DMS53 treated with DMSO at 0.1 percent for 48 hours (cell line): Measurements from ENCODE around the gene LPIN3.
"Not testable (repeated sequence)": the region's sequence is repeated elsewhere in the genome, so short reads cannot be mapped to it uniquely, and the experiment has no call there.

Experiments used
- DNase-seq: peaks from one replicate; lab custom pipeline; 2025; ENCODE audit not compliant: unreplicated experiment; lab: John Stamatoyannopoulos, UW

The LPIN3 gene, protein sequence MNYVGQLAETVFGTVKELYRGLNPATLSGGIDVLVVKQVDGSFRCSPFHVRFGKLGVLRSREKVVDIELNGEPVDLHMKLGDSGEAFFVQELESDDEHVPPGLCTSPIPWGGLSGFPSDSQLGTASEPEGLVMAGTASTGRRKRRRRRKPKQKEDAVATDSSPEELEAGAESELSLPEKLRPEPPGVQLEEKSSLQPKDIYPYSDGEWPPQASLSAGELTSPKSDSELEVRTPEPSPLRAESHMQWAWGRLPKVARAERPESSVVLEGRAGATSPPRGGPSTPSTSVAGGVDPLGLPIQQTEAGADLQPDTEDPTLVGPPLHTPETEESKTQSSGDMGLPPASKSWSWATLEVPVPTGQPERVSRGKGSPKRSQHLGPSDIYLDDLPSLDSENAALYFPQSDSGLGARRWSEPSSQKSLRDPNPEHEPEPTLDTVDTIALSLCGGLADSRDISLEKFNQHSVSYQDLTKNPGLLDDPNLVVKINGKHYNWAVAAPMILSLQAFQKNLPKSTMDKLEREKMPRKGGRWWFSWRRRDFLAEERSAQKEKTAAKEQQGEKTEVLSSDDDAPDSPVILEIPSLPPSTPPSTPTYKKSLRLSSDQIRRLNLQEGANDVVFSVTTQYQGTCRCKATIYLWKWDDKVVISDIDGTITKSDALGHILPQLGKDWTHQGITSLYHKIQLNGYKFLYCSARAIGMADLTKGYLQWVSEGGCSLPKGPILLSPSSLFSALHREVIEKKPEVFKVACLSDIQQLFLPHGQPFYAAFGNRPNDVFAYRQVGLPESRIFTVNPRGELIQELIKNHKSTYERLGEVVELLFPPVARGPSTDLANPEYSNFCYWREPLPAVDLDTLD

DNA sequence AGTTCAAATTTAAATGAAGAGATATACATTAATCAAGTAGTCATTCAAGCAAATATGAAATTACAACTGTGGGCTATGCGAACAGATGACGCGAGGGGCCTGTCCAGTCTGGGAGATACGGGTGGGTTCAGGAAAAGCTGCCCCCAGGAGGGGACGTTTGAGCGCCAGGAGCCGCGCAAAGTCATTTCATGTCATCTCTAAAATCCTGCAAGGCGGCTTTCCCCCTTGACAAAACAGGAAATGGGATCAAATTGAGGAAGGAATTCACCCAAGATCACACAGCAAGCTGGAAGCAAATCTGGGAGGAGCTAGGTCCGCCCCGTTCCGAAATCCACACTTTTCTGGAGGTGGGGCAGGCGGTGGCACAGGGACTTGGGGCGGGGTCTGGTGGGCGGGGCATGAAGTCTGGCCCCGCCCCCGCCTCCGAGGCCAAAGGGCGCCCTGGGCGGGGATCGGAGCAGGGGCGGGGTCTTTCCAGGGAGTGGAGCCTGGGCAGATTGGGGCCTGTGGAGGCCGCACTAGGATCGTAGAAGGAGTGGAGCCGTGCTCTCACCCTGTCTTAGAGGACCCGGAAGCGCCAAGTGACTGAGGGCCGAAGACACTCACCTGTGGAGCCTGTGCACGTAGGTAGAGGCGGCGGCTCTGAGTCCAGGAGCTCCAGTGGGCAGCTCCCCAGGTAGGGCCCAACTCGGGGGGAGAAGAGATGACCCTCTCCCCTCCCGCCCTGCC lies at the start of gene LPIN3:
Gene LPIN3 (plus strand): TSS at position 495 of the 729 bp plus-strand sequence. CDS start 4,983 bp downstream, outside the sequence.
- DNase-seq = peak; percentile 86

DNA sequence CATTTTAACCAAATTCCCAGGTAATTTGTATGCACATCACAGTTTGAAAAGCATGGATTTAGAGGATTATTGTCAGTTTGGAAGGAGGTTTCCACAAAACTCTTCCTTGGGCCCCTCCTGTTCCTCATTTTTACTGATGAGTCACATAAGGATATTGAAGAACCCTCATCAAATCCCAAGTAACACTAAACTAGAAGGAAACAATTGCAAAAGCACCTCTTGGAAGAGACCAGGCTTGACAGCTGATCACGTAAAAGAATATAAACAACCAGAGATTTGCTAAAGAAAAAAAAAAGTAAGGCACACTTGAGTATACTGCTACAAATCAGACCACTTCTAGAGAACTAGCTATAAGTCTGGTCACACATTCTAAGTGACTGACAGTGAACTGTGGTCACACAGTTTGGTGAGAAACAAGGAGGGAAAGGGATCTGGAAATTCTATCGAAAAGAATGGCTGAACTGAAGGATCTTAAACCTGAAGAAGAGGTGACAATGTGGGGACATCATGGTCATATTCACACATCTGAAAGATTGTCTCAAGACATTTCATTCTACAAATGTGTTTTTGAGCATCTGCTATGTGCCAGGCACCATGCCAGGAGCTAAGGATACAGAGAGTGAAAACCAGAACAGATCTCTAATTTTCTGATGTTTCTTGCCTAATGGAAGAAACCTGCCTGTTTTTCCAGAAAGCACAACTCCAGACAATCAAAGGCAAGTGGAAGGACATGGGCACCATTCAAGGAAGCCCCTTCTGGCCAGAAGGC lies 47.2 kb upstream of the LPIN3 start:
- no peak for DNase-seq

DNA sequence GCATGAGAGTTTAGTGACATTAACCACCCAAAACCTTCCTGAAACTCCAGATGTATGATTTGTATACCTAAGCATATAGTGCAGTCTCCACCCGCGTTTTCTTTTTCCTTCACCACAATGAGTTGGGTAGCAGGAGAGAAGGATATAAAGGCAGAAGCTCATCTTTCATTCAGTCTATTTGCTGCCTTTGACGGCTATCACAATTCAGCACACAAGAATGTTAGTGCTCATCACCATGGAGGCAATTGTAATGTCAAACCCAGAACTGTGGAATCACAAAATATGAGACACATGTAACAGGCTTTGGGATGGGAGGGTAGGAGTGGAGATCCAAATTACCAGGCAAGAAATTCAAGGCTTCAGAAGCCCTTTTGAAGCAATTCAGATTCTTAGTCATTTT lies 40.7 kb upstream of the LPIN3 start:
- DNase-seq = no peak

DNA sequence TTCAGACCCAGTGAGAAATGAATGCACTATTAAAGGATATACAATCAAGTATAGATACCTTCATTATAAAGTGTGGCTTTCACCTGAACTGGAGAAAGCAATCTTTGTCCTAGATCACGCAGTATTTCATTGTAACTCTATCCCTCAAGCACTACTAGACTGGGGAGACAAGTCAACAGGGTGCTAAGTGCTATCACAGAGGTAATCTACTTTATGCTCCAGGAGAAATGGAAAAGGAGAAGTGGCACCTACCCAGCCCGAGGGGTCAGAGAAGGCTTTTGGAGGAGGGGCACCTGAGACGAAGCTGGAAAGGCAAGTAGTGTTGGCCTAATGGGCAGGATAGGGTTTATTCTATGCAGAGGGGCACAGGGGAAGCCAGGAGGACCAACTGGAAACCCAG lies 40.2 kb upstream of the LPIN3 start:
- no peak for DNase-seq

DNA sequence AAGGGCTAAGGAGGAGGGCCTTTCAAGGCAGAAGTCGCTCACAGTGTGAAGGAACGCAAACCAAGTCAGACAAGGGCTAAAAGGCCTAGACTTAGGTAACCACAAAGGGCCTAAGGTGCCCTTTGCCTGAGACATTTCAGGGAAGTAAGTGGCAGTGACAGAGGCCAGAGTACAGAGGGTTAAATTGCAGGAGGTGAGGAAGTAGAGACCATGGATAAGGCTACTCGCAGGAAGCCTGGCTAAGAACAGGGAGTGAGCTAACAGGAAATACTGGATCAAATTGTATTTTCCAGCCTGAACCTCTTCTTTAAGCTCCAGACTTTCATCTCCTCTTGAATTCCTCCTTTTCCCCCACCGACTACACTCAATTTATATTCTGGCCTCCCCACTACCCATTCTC lies 39.7 kb upstream of the LPIN3 start:
- no peak for DNase-seq

DNA sequence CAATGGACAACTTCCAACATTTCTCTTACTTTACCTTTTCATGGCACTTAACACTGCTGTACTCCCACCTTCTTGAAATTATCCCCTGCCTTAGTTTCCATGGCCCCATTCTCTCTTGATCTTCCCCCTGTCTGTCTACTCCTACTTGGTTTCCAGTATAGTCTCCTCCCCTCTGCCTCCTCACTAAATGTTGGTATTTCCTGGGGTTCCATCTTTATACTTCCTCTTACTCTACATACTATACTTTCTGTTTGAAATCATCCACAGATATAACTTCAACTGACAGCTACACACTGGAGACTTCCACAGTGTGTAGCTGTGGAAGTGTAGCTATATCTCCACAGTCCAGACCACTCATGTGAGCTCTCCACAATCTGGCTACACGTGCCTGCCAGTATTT lies 36.6 kb upstream of the LPIN3 start:
- no peak for DNase-seq

DNA sequence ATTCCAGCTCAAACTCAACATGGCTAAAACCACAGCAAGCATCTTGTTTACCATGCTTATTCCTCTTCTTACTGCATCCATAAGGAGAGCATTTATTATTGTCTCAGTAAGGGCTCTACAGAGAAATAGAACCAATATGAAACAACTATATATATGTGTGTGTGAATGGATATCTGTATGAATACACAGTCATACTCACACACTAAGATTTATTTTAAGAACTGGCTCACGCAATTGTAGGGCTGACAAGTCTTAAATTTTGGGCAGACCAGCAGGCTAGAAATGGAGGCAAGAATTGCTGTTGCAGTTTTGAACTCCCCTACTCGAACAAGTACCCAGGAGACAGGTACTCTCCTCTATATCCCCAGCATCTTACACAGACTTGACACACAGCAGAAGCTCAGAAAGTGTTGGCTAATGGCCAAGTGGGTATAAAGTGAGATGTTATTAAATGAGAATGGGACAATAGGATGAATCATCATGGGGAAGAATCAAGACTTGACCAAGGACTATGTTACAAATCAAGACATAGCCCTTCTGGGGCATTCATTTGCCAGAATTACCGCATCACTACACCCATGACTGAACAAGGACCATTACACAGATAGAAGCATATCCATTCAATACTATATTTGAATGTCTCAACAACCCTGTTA lies 36.1 kb upstream of the LPIN3 start:
- no peak for DNase-seq

DNA sequence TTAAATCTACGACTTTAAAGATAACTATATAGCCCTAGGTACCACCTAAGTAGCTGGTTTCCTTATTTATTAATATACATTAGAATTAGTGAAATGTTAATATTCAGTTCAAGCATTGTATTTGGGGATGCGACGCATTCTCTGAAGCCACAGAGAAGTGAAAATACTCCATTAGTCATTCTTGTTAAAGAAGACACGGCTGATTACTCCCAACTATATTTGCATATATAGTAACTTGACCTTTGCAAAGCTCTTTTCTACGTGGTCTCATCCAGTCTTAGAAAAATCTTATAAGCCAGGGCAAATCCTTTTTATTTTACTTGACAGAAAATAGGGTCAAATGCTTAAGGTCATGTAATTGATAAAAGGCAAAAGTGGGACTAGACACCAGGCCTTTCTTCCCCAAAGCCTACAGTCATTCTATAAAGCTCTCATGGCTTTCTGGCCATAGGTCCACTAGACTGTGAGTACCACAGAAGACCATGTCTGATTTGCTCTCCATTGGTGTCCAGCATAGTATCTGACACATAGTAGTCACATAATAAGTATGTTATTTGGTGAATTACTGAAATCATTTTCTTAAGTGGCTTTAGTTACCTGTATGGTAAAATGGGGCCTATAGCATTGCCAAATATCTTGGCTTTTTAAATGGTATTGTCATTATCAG lies 34.4 kb upstream of the LPIN3 start:
- no peak for DNase-seq

DNA sequence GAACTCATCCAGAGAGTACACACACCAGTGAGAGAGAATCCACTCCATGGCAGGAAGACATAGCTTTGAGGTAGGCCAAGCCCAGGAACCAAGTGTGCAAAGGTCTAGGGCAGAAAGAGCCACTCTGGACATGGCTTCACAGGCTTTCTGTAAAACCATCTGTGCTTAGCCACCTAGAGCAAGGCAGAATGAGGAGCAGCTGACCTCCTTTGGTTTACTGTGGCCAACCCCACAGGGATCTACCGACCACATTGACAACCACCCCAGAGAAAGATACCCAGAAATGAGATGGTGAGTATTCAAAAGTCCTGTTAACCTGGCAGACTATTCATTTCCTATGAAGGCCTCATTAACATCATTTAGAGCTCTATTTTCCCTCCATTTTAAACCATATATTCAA lies 33.6 kb upstream of the LPIN3 start:
- DNase-seq = no peak

DNA sequence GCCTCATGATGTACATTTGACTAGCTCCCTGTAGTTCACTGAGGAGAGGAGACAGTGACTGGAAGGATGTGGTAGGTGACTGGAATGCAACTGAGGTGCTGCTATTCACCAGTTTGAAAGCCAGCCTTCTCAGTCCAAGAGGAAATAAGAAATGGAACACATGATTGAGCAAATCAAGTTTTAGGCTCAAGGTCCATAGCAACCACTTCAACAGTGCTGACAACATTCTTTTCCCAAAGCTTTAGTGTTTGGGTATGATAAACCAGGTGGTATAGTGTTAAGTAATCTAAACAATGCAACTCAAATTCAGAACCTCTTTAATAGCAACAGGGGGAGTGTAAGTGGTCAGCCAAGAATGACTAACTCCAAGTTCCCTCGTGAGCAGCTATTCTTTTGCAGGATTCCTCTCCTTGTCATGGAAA lies 32.3 kb upstream of the LPIN3 start:
- no peak for DNase-seq

DNA sequence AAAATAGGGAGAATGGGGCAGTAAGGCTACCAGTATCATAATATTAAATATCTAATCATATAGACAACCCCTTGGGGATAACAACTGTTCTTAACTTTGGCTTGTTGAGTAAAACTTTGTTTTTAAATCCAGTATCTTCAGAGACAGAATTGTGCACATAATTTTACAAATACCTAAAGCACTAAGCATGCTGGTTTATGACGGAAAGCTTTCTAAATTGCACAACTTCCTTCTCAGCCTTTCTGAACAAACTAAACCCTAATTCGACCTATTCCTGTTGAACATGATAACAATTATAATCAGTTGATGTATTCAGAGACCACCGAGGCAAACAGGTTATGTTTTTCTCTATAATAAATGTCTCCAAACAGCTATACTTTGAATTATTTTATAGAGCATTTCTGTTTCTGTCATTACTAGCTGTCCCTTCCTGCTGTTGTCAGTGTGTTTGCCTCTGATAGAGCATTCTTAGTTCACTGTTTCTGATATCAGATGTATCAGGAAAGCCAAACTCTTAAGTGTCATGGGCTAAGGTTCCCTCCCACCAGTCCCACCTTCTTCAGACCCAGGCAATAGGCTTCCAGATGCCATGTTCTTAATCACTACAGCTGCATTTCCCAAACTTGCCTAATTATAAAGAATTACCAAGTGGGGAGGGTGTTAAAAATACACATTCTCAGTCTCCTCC lies 31.8 kb upstream of the LPIN3 start:
- no peak for DNase-seq

DNA sequence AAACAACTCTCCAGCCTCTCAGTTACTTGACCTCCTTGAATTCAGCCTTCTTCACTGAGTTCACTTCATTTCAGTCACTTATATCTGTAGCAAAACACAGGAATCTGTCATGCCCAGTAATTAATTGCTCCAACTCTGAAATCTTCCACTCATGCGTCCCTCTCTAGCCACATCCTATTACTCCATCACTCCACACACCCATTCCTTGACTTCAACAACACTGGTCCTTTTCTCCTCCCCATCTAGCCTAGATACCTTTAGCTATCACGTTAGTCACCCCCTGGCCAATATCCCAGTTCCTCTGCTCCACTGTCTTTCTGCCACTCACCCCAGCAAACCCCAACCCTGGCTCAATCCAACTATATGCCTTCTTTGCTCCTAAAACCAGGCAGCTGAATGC lies 30.8 kb upstream of the LPIN3 start:
- DNase-seq = no peak

DNA sequence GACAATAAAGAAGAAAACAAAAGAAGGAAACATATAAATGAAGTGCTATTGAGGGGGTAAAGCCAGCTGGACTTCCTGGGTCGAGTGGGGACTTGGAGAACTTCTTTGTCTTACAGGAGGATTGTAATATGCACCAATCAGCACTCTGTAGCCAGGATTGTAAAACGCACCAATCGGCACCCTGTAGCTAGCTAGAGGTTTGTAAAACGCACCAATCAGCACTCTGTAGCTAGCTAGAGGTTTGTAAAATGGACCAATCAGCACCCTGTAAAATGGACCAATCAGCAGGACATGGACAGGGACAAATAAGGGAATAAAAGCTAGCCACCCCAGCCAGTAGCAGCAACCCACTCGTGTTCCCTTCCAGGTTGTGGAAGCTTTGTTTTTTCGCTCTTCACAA lies 28.6 kb upstream of the LPIN3 start:
- DNase-seq = not testable (repeated sequence)

DNA sequence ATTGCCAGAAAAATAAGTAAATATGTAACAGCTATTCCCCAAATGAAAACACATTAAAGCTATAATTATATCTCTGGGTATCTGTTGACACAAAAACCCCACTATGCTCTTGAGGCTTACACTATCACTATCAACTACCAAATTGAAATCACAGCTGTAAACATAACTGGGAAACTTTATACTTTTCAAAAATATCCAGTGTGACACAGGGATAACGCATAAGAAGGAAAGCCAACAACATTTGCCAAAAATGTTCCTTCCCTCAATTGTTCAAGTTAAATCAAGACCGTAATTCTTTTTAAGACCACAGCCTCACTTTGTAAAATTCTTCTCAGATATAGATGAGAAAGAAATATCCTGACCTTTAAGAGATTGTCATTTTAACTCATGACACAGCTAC lies 26.2 kb upstream of the LPIN3 start:
- no peak for DNase-seq

DNA sequence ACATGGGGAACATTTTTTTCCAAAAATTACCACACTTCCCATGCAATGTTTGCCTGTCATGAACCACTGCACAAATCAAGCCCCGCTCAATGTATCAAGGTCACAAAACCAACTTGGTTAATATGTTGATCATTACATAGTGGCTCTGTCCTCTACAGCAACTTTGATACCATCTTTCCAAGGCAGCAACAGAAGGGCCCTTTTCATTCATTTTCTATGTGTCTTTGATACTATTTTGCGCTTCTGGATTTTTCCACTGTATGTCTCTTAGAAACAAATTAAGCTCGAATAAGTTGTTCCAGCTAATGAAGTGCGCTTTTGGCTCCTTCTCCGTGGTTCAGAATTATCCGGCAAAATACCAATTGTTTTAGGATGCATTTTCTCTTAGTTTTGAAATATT lies 24.6 kb upstream of the LPIN3 start:
- DNase-seq = no peak

DNA sequence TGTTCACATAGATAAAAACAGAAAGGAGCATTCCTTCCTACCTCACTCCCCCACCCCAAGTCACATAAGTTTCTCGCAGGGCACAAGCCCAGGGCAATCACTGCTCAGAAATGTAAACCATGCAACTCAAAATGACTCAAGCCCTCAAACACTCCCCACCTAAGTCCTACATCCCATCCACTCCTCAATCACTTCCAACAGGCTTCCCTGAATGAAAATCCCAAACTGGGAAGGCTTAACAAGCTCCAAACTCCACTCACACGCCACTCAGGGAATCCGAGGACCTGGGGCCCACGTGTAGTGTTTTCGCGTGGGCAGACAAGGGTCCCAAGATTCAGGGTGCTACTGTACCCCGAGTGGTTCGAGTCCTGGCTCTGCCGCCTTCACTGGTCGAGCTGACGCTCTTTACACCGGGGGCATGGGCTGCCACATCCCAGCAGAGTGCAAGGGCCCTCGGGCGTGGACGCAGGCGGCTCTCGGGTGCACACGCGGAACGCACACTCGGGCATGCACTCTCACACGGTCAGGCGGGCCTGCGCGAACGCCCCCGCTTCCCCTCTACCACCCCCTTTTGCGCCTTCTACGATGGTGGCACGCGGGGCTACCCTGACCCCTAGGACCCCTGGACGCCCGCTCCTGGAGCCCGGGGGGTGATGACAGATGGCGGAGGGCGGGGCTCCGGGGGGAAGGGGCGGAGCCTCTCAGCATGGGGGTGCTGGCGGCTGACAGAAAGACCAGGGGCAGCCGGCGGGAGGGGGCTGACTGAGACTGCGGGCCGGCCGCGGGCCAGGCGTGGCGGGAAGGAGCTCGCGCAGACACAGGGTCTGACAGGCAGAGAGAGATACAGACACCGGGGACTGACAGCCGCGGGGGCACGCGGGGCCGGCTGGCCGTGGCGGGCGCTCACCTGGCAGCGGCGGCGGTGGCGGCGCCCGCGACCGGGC lies 23.7 kb upstream of the LPIN3 start:
- DNase-seq = peak; percentile 43

DNA sequence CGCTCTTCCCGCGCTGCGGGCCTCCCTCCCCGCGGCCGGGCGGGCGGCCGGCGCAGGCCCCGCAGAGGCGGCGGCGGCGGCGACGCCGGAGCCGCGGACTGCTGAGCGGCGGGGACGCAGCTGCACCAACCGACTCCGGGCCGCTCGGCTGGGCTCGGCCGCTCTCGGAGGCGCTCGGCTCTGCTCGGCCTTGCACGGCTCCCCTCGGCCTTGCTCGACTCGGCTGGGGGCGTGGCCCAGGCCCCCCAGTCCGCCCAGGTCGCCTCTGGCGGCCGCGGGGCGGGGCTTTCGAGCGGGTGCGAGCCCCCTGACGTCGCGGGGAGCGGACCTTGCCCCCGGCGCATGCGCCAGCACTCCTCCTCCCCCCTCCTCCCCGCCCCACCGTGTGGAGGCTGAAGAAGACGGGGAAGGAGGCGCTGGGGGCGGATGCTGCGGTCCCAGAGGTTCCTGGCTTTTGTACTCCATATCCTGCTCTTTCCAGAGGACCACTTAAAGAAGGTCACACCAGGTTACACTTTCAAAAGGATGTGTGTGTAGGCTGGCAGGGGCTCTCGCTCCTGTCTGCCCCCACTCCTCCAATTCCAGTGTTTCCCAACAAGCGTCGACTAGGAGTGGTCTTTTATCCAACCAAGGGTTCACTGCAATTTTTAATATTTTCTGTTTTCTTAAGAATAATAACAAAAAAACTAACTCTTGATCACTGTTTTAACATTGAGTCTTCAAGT lies 22.9 kb upstream of the LPIN3 start, which contains the start of gene ZHX3:
Gene ZHX3 (minus strand): TSS at position 186 of the 725 bp plus-strand sequence. CDS start 112,815 bp downstream, outside the sequence.
- DNase-seq = peak; percentile 86
